D721Med (cell line): ENCODE data around the gene TMEM213.
A peak's percentile ranks its signal among the peaks of the same experiment; 100 is the strongest.

Experiments used
- DNase-seq: peaks from one replicate; pipeline ENCODE4 v3.0.0; 2011; ENCODE audit warnings: low spot score; ENCODE audit not compliant: insufficient read length
- FAIRE-seq: peaks from 2 replicates; lab custom pipeline; 2011; peaks lifted over from hg19 to GRCh38; lab: Jason Lieb, UNC
- TF ChIP-seq, protein P1 (sequence below): IDR thresholded peaks from 2 replicates; pipeline ENCODE4 v1.5.1; 2012; ENCODE audit warnings: mild to moderate bottlenecking, control low read depth; ENCODE audit not compliant: insufficient read depth; ENCODE audit errors: missing control alignments

Gene TMEM213

DNA sequence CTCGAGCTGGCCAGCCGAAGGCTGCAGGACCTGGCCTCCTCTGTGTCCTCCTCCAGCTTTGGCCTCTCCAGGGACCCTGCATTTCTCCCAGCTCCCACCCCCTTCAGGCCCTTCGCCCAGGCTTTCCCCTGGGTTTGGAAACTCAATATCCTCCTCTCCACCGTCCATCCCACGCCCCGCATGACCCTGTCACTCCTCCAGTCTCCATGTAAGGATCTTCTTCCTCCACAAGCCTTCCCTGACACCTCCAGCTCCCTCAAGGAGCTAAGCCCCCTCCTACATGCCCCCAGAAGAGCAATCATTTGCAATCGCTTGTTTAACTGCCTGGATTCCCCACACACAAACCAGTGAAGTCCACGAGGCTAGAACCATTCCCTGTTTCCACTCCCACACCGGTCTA, 24.6 kb upstream of the TMEM213 start:
- TF ChIP-seq, protein P1, sequence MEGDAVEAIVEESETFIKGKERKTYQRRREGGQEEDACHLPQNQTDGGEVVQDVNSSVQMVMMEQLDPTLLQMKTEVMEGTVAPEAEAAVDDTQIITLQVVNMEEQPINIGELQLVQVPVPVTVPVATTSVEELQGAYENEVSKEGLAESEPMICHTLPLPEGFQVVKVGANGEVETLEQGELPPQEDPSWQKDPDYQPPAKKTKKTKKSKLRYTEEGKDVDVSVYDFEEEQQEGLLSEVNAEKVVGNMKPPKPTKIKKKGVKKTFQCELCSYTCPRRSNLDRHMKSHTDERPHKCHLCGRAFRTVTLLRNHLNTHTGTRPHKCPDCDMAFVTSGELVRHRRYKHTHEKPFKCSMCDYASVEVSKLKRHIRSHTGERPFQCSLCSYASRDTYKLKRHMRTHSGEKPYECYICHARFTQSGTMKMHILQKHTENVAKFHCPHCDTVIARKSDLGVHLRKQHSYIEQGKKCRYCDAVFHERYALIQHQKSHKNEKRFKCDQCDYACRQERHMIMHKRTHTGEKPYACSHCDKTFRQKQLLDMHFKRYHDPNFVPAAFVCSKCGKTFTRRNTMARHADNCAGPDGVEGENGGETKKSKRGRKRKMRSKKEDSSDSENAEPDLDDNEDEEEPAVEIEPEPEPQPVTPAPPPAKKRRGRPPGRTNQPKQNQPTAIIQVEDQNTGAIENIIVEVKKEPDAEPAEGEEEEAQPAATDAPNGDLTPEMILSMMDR, result no peak
- no peak for FAIRE-seq
- no peak for DNase-seq

DNA sequence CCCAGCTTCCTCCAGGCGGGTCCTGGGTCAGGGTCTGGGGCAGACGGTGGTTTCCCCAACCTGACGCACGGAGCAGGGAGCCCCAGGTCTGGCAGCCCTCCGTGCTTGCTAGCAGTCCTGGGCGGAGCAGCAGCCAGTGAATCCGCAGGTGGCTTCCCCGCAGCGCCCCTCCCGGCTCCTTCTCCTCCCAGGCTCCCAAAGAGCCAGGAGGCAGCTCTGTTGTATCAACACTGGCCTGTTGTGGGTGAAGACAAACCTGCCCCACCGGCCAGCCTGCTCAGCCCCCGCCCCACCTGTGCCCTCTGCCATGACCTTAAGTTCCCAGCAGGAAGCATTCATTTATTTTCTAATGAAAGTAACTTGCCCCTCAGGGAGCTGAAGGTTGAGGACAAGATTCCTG, 24.0 kb upstream of the TMEM213 start:
- DNase-seq, result no peak
- FAIRE-seq, result no peak
- TF ChIP-seq, protein P1, result no peak

DNA sequence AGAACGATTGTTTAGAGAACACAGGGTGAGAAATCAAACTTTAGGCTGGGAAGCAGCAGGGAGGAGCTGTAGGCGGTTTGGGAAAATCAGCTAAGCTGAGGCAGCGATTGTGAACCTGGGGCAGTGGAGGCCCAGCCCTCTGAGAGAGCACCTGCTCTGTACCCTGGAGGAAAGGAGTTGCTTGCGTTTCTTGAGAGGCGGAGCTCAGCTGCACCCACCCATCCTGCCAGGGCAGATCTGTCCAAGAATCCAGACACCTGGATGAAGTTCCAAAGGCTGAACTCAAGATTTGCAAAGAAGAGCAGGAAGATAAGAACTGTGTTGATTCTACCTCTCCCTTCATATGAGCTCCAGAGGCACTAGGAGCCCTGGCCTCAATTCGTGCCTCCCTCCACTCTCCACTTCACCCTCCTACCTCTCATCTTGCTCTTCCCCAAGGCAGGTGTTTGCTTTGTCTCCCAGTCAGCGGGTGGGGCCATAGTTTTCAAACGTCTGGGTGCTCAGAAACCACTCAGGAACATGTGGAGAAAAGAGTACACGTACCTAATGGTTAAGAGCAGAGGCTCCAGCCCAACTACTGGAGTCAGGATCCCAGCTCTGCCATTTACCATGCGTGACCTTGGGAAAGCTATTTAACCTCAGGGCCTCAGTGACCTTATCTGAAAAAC, 21.5 kb upstream of the TMEM213 start:
- TF ChIP-seq, protein P1, result no peak
- FAIRE-seq, result no peak
- DNase-seq, result no peak

DNA sequence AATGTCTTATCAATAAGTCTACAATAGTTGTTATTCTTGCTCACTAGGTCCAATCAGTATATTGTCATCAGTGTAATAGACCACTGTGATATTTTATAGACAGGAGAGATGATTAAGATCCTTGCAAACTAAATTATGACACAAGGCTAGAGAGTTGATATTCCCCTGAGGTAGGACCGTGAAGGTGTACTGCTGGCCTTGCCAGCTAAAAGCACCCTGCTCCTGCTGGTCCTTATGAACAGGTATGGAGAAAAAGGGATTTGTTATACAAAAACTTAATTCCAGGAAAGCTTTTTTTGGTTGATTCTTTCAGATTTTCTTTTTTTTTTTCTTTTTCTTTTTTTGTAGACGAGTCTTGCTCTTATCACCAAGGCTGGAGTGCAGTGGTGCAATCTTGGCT, 16.8 kb upstream of the TMEM213 start:
- FAIRE-seq, result no peak
- TF ChIP-seq, protein P1, result no peak

DNA sequence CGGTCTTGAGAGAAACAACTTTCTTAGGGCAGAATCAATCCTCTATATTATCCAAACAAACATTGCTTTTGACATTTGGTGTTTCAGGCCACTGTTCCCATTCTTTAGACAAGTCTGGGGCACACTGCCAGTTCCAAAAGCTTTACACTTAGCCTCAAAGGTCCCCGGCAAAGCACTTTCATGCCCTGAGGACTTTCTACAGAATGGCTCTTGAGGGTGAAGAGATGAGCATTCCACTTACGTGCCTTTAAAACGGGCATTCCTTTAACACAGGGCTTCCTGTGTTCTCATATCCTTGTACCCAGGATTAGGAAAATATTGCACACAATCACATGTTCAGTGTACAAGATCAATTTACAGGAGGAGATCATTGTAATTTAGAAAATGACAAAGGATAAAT, 13.1 kb upstream of the TMEM213 start:
- TF ChIP-seq, protein P1, result no peak
- no peak for DNase-seq
- FAIRE-seq, result no peak

More for the DNA sequence above, 16.8 kb upstream of the TMEM213 start:
- no peak for DNase-seq

DNA sequence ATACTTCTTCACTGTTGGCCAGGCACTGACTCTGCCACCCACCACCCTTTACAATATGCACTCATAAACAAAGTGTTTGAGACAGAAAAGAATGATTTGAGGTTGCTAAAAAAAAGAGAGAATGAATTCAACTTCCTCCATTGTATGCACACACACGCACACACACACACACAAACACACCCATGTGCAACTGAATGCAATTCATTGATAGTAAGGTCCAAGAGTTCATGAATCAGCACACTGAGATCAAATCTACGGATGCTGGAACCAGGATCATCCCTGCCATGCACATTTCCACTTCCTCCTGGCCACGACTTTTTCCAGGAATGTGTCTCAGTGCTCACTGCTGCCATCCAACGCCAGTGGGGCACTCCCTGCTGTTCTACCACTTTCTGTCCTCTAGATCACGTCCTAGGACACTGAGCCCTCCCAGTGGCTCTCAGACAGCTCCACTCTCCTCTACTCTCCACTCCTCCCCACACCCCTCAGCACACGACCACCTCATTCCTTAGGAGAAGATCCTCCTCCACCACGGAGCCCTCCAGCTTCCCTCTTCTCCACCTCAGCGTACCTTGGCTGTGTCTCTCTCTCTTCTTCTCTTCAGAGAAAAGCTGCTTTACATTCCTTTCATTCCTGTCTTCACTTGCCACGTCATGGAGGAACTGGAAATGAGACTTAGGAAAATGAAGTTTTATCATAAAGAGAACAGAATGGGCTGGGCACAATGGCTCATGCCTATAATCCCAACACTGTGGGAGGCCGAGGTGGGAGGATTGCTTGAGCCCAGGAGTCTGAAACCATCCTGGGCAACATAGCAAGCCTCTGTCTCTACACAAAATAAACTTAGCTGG, 12.0 kb upstream of the TMEM213 start:
- DNase-seq (no peak), FAIRE-seq (no peak)
- TF ChIP-seq, protein P1, result peak; percentile 2
